Activated T-cell treated with anti-CD3 and anti-CD28 coated beads, Interleukin-2, amount 50 U/mL, for 24 hours (primary cell): Measurements from ENCODE around the gene DYRK1A.

Source experiments
- DNase-seq: peaks from one replicate; pipeline ENCODE4 v3.0.0-alpha.2; 2020
- H3K27ac Mint-ChIP-seq: 2 replicates; pipeline ENCODE4 v1.8.0; 2020; ENCODE audit warnings: mild to moderate bottlenecking, mixed read lengths
- H3K27me3 Mint-ChIP-seq: 2 replicates; pipeline ENCODE4 v1.8.0; 2020; ENCODE audit warnings: mixed read lengths
- H3K36me3 Mint-ChIP-seq: 2 replicates; pipeline ENCODE4 v1.8.0; 2020; ENCODE audit warnings: low read depth, mixed read lengths
- H3K4me1 Mint-ChIP-seq: 2 replicates; pipeline ENCODE4 v1.8.0; 2020; ENCODE audit warnings: low read depth, mixed read lengths
- H3K4me3 Mint-ChIP-seq: 2 replicates; pipeline ENCODE4 v1.8.0; 2020; ENCODE audit warnings: mild to moderate bottlenecking, moderate library complexity, mixed read lengths
- H3K9me3 Mint-ChIP-seq: 2 replicates; pipeline ENCODE4 v1.8.0; 2020; ENCODE audit warnings: mixed read lengths

The DYRK1A gene

DNA sequence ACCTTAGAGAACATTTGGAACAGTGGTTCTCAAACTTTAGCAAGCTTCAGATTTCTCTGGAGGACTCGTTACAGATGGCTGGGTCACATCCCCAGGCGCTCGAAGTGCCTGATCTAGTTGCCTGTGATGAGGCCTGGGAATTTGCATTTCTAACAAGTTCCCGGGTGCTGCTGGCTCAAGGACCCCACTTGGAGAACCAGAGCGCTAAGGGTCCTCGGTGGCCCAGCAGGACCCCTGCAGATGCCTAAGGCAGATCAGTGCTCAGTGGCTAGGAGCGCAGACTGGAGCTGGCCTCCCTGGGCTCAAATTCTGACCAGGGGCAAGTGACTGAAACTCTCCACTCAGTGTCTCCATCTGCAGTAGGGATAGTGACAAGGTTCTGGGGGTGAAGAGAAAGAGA is 208.2 kb downstream of the DYRK1A start:
- Mint-ChIP-seq H3K27ac (no peak overlapping the region), H3K9me3 (peaks cover 18% of the 10 kb centered on the region), H3K27me3 (peaks cover 4% of the 10 kb centered on the region), H3K36me3 (peaks cover 3% of the 10 kb centered on the region), H3K4me1 (no peaks in the 10 kb centered on the region), H3K4me3 (no peak overlapping the region)
- no peak for DNase-seq

DNA sequence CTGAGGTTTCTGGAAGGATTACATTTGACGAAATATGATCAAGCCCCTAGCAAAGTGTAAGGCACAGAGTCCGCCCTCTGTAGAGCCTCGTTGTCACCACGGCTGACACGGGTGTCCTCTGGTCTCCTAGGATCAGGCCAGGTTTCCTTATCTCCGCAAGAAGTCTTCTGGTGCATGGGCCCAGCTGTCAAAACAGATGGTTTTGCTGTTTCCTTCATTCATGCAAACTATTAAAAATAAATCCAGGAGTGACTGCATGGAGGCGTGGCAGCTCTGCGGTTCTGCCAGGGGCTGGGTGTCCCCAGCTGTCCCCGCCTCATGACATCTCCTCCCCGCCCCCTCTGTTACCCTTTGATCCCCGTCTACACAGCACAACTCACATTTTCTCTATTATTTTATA is 209.0 kb downstream of the DYRK1A start:
- Mint-ChIP-seq H3K9me3 (peaks cover 18% of the 10 kb centered on the region), H3K4me3 (no peak overlapping the region), H3K27ac (no peak overlapping the region), H3K36me3 (peaks cover 3% of the 10 kb centered on the region), H3K4me1 (no peaks in the 10 kb centered on the region), H3K27me3 (peaks cover 5% of the 10 kb centered on the region)
- no peak for DNase-seq
